Lower lobe of right lung (tissue), 2 donors: ENCODE measurements around the gene HES7. TPM values are rescaled to one million over a fixed set of nuclear protein-coding genes. Genes with fewer than 3 reads are reported as not detected.

Experiments used
- ATAC-seq, 2 donors: fragments of 200-7000 bp; cut with Tn5 transposase; one replicate each; pipeline ENCODE4 v1.9.1; 2020 to 2022; ENCODE audit warnings: mild to moderate bottlenecking in 2 of 2, moderate library complexity in 2 of 2
- DNase-seq: peaks from one replicate; pipeline ENCODE4 v3.0.0-alpha.2; 2020
- H3K27ac ChIP-seq: fragments of 200-600 bp; one replicate; pipeline ENCODE4 v1.8.0; 2022
- H3K27me3 ChIP-seq: fragments of 200-600 bp; one replicate; pipeline ENCODE4 v1.8.0; 2022; ENCODE audit warnings: low read depth
- H3K36me3 ChIP-seq: fragments of 200-600 bp; one replicate; pipeline ENCODE4 v1.8.0; 2022; ENCODE audit warnings: mild to moderate bottlenecking
- H3K4me1 ChIP-seq: fragments of 200-600 bp; one replicate; pipeline ENCODE4 v1.8.0; 2022
- H3K4me3 ChIP-seq: fragments of 200-600 bp; one replicate; pipeline ENCODE4 v1.8.0; 2022; ENCODE audit warnings: mild to moderate bottlenecking
- H3K9me3 ChIP-seq: fragments of 200-600 bp; one replicate; pipeline ENCODE4 v1.8.0; 2022
- intact Hi-C: fragments of 100-400 bp; cut with DNase I; formaldehyde crosslinking; loops from one replicate; pipeline ENCODE4 v1.11.0; 2022
- total RNA-seq: library from RNA; stranded (reverse); fragmentation: NEBNext Ultra II Directional; extraction: Animal tissue kit (Norgen Biotek cat#: 25700); gene quantifications from one replicate; pipeline ENCODE4 v1.2.1, GENCODE V29; 2021
- TF ChIP-seq, protein P1 (sequence below): fragments of 200-600 bp; IDR thresholded peaks from one replicate; pipeline ENCODE4 v1.8.0; 2022; ENCODE audit warnings: antibody characterized with exemption, mild to moderate bottlenecking
- donor health status: DM: no; HTN: yes; CAD: no; lungs with severe emphysema.

HES7 gene
- total RNA-seq, 1 donor from 2014 or later: 0.21 TPM

DNA sequence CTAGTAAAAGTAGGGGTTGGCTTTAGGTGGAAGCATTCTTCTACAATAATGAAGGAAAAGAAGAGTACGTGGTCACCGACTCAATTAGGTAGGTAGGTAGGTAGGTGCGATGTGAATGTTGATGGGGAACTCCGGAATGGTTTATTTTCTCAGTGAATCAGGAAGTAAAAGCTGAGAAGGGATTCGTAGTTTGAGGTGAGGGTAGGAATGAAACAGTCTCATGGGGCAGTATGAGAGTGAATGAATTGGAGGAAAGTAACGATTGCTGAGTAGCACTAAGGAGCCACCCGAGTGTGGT lies 14.4 kb upstream of the HES7 start:
- DNase-seq (no peak), ATAC-seq (no peak)
- peak overlapping the region; percentile 39 for H3K4me3 ChIP-seq
- peak overlapping the region; percentile 69 for H3K27ac ChIP-seq
- H3K9me3 ChIP-seq: no peaks in the 10 kb centered on the region
- H3K36me3 ChIP-seq: peaks cover 42% of the 10 kb centered on the region
- intact Hi-C loops: no loop called here
- TF ChIP-seq, protein P1, sequence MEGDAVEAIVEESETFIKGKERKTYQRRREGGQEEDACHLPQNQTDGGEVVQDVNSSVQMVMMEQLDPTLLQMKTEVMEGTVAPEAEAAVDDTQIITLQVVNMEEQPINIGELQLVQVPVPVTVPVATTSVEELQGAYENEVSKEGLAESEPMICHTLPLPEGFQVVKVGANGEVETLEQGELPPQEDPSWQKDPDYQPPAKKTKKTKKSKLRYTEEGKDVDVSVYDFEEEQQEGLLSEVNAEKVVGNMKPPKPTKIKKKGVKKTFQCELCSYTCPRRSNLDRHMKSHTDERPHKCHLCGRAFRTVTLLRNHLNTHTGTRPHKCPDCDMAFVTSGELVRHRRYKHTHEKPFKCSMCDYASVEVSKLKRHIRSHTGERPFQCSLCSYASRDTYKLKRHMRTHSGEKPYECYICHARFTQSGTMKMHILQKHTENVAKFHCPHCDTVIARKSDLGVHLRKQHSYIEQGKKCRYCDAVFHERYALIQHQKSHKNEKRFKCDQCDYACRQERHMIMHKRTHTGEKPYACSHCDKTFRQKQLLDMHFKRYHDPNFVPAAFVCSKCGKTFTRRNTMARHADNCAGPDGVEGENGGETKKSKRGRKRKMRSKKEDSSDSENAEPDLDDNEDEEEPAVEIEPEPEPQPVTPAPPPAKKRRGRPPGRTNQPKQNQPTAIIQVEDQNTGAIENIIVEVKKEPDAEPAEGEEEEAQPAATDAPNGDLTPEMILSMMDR: no peak
- peaks cover 31% of the 10 kb centered on the region for H3K4me1 ChIP-seq
- H3K27me3 ChIP-seq: no peaks in the 10 kb centered on the region

DNA sequence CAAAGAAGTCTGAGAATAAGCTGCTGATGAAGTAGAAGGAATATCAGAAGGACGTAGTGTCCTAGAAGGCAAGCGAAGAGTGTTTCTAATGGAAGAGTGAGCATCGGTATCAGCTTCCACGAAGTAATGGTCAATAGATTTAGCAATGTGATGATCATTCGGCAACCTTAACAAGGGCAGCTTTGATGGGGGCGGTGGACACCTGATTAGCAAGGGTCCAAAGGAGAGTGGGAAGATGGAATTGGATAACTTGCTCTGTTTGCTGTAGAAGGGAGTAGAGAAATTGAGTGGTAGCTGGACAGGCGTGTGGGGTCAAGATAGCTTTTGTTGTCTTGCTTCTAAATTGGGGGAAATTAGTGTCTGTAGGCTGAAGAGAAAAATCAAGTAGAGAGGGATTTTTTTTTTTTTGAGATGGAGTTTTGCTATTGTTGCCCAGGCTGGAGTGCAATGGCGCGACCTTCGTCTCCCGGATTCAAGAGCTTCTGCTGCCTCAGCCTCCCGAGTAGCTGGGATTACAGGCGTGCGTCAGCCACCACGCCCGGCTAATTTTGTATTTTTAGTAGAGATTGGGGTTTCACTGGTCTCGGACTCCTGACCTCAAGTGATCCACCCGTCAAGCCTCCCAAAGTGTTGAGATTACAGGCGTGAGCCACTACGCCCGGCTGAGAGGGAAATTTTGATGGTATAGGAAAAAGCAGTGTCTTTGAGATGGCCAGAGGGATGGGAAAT lies 13.9 kb upstream of the HES7 start:
- peak overlapping the region; percentile 39 for H3K4me3 ChIP-seq
- no peaks in the 10 kb centered on the region for H3K27me3 ChIP-seq
- ATAC-seq (no peak), DNase-seq (no peak)
- H3K36me3 ChIP-seq: peaks cover 37% of the 10 kb centered on the region
- peaks cover 31% of the 10 kb centered on the region for H3K4me1 ChIP-seq
- TF ChIP-seq, protein P1: no peak
- H3K27ac ChIP-seq: peak overlapping the region; percentile 69
- intact Hi-C loops: no loop called here
- H3K9me3 ChIP-seq: no peaks in the 10 kb centered on the region

DNA sequence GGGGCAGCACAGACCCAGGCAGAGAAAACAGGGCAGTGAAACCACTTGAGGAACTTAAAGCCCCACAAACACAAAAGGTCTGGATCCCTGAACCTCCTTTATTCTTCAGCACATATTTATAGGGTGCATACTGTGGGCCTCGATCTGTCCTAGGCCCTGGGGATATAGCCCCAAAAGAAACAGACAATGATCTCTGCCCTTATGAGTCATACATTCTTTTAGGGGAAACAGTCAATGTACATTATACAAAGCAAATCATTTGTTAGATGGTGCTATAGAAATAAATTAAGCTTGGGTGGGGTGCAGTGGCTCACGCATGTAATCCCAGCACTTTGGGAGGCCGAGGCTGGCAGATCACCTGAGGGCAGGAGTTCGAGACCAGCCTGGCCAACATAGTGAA lies 10.0 kb upstream of the HES7 start:
- intact Hi-C loops: no loop called here
- TF ChIP-seq, protein P1: no peak
- Histone ChIP-seq H3K27me3 (peaks cover 3% of the 10 kb centered on the region), H3K4me1 (peaks cover 8% of the 10 kb centered on the region), H3K4me3 (no peak overlapping the region), H3K36me3 (no peaks in the 10 kb centered on the region), H3K27ac (no peak overlapping the region), H3K9me3 (no peaks in the 10 kb centered on the region)
- DNase-seq (no peak), ATAC-seq (no peak)

DNA sequence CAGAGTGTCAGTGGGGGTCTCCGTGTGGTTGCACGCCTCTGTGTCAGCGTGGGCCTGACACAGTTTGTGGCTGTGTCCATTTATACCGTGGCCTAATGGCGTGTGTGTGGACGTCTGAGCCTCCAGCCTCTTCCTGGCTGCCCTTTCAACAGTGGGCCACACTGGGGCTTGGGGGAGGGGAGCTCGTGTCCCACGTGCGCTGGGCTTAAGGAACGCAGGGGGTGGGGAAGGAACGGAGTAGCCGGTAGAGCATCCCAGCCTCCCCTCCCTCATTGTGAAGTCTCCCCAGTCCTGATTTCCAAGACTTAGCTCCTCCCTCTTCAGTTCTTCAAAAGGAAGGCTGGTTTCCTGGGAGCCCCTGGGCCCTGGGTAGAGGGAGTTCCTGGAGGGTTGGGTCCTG lies 9.5 kb upstream of the HES7 start:
- TF ChIP-seq, protein P1: no peak
- Histone ChIP-seq H3K4me1 (peaks cover 7% of the 10 kb centered on the region), H3K27me3 (peaks cover 8% of the 10 kb centered on the region), H3K9me3 (no peaks in the 10 kb centered on the region), H3K4me3 (no peak overlapping the region), H3K36me3 (no peaks in the 10 kb centered on the region), H3K27ac (no peak overlapping the region)
- DNase-seq (no peak), ATAC-seq (peak in 1 of 2 donors; percentile 11)
- intact Hi-C loops: no loop called here

DNA sequence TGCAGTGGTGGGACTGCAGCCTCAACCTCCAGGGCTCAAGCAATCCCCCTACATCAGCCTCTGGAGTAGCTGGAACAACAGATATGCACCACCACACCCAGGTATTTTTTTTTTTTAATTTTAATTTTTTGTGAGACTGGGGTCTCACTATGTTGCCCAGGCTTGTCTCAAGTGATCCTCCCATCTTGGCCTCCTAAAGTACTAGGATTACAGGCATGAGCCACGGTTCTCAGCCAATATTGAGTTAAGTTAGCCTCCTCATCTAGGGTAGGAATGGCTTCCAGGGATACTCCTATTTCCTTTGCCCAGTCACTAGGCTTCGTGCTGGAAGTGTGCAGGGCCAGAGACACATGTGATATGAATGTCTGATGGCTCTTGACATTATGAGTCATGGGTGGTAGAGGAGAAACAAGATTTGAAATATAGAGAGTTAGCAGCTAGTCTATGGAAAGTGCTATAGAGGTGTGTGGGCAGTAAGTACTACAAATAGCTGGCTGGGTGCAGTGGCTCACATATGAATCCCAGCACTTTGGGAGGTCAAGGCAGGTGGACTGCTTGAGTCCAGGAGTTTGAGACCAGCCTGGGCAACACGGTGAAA lies 8.0 kb upstream of the HES7 start:
- intact Hi-C loops: no loop called here
- ATAC-seq: peak in 1 of 2 donors; percentile 25

More for the DNA sequence above, 8.0 kb upstream of the HES7 start:
- H3K27me3 ChIP-seq: peaks cover 12% of the 10 kb centered on the region
- DNase-seq: no peak
- H3K27ac ChIP-seq: no peak overlapping the region
- TF ChIP-seq, protein P1: no peak
- peaks cover 6% of the 10 kb centered on the region for H3K4me1 ChIP-seq
- no peaks in the 10 kb centered on the region for H3K36me3 ChIP-seq
- no peaks in the 10 kb centered on the region for H3K9me3 ChIP-seq
- no peak overlapping the region for H3K4me3 ChIP-seq
